Measurements from ENCODE around the gene LAMC1. TPM values are rescaled to one million over a fixed set of nuclear protein-coding genes. Genes with fewer than 3 reads are reported as not detected.

LAMC1 gene
- polyA plus RNA-seq, 1 of the 3 experiments (the other 2 are of a cell fraction) = 101 TPM

GRCh38 chr1:183167676-183168075, 144.5 kb downstream of the LAMC1 start:
- Histone ChIP-seq H3K4me3 (ENCODE audit: low read depth in 2 of 2, low read length in 1 of 2) (no peak overlapping the region), H3K4me1 (ENCODE audit: control insufficient read depth in 1 of 2, insufficient read depth in 2 of 2, low read depth in 1 of 2, low read length in 1 of 2) (peaks cover 0 to 18% of the 10 kb centered on the region in 2 experiments), H3K27me3 (ENCODE audit: insufficient read depth) (no peaks in the 10 kb centered on the region), H3K4me2 (no peak overlapping the region), H3K27ac (ENCODE audit: low read depth in 2 of 2, low read length in 1 of 2) (no peak overlapping the region), H3K9me3 (no peaks in the 10 kb centered on the region), H2AFZ (ENCODE audit: low read depth) (no peak overlapping the region), H3K36me3 (replicated peaks in 1 of 2; ENCODE audit: control insufficient read depth in 1 of 2, insufficient read depth in 2 of 2, low read length in 1 of 2) (no peaks in the 10 kb centered on the region), H3K9me2 (no peaks in the 10 kb centered on the region), H4K20me1 (ENCODE audit: insufficient read depth) (no peaks in the 10 kb centered on the region), H3K79me2 (ENCODE audit: insufficient read depth) (no peaks in the 10 kb centered on the region), H3K9ac (no peak overlapping the region), H3F3A (replicated peaks; ENCODE audit: insufficient read depth) (peaks cover 19% of the 10 kb centered on the region)
- TF ChIP-seq CTCF (IDR thresholded peaks at IDR 0.05) (no peak), FOSL2 (IDR thresholded peaks at IDR 0.05; ENCODE audit: borderline replicate concordance, low read depth) (no peak), REST (IDR thresholded peaks at IDR 0.05; ENCODE audit: low read depth, low read length) (no peak), USF1 (IDR thresholded peaks at IDR 0.05; ENCODE audit: borderline replicate concordance, low read depth) (no peak), CHD2 (IDR thresholded peaks at IDR 0.05; ENCODE audit: low read length, partially characterized antibody) (no peak), GABPA (IDR thresholded peaks at IDR 0.05; ENCODE audit: low read depth) (no peak), GATA2 (CRISPR knock-in tag; IDR thresholded peaks at IDR 0.05) (no peak)
- ChIA-PET POLR2A (no interaction called here), CTCF (interaction anchor here (0.8 to 1.8 kb wide), 2 partner anchors 60 to 67 kb away, joined by 3 to 5 read pairs; no protein-coding TSS in a partner anchor)
- 100% methylated on average over 1 of the region's 1 CpG for WGBS (ENCODE audit: low lambda C conversion rate)
- DNase-seq = no peak

GRCh38 chr1:183168308-183168707, 145.1 kb downstream of the LAMC1 start:
- Histone ChIP-seq H2AFZ (ENCODE audit: low read depth) (no peak overlapping the region), H3K36me3 (replicated peaks in 1 of 2; ENCODE audit: control insufficient read depth in 1 of 2, insufficient read depth in 2 of 2, low read length in 1 of 2) (no peaks in the 10 kb centered on the region), H3K9ac (no peak overlapping the region), H3K9me3 (no peaks in the 10 kb centered on the region), H3K4me3 (ENCODE audit: low read depth in 2 of 2, low read length in 1 of 2) (no peak overlapping the region), H3K27me3 (ENCODE audit: insufficient read depth) (no peaks in the 10 kb centered on the region), H3K4me2 (no peak overlapping the region), H3K79me2 (ENCODE audit: insufficient read depth) (no peaks in the 10 kb centered on the region), H3K9me2 (no peaks in the 10 kb centered on the region), H3F3A (replicated peaks; ENCODE audit: insufficient read depth) (peaks cover 12% of the 10 kb centered on the region), H3K27ac (ENCODE audit: low read depth in 2 of 2, low read length in 1 of 2) (no peak overlapping the region), H4K20me1 (ENCODE audit: insufficient read depth) (no peaks in the 10 kb centered on the region), H3K4me1 (ENCODE audit: control insufficient read depth in 1 of 2, insufficient read depth in 2 of 2, low read depth in 1 of 2, low read length in 1 of 2) (peaks cover 0 to 13% of the 10 kb centered on the region in 2 experiments)
- no peak for DNase-seq
- ChIA-PET POLR2A (no interaction called here), CTCF (no interaction called here)
- no peak for TF ChIP-seq REST (IDR thresholded peaks at IDR 0.05; ENCODE audit: low read depth, low read length)
- no peak for TF ChIP-seq NRF1 (IDR thresholded peaks at IDR 0.05; ENCODE audit: low read depth, low read length)
- no peak for TF ChIP-seq RAD21 (IDR thresholded peaks at IDR 0.05; ENCODE audit: low read length)
- TF ChIP-seq TCF12 (IDR thresholded peaks at IDR 0.05) = no peak
- 86% methylated on average over 3 of the region's 3 CpGs for WGBS (ENCODE audit: low lambda C conversion rate)

Measured in SK-N-SH (cell line).